HG02885 (cell line): ENCODE data around the gene SCARB2.

ENCODE experiments used
- ATAC-seq: cut with Tn5 transposase; IDR thresholded peaks from one replicate; pipeline ENCODE4 v1.9.1; 2021; ENCODE audit warnings: mild to moderate bottlenecking; ENCODE audit not compliant: unreplicated experiment, poor library complexity

SCARB2 gene

GRCh38 chr4:76200771-76201231 is 12.8 kb downstream of the SCARB2 start:
- ATAC-seq = no peak

GRCh38 chr4:76199664-76200211 is 13.9 kb downstream of the SCARB2 start:
- ATAC-seq = peak; percentile 86

DNA sequence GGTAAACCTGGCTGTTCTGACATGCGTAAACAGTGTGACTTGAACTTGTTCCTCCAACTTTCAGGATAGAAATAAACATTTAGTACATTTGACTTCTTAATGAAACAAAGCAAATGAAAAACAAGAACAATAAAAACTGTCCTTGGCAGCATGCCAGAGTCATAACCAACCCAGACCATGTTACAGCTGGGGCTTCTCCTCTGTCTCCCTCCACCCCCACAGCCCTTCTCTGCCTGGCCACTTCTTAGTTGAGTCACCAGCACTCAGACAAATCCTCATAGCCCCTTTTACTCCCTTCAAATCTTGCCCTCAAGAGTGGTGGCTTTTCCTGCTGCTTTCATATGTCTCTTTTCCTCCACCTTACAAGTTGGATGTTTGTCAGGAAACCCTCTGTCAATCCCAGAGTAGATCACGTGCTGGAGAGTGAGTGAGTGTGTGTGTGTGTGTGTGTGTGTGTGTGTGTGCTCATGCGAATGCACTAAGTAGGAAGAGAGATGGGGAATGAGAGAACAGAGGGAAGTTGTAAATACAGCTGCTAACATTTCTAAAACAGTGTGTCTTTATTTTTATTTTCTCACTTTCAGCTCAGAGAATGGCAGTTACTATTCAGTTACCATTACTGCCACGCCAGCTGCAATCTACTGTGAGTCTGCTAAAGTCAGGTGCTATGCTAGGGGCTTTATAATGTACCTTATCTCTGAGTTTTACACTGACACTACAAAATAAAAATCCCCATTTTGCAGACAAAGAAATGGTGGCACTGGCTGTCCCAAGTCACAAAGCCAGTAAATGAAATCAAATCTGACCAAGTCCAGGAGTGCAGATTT is 15.0 kb downstream of the SCARB2 start:
- peak; percentile 54 for ATAC-seq

- peak; percentile 34 for ATAC-seq
These were observed 15.6 kb downstream of the SCARB2 start for GRCh38 chr4:76197971-76198410.

DNA sequence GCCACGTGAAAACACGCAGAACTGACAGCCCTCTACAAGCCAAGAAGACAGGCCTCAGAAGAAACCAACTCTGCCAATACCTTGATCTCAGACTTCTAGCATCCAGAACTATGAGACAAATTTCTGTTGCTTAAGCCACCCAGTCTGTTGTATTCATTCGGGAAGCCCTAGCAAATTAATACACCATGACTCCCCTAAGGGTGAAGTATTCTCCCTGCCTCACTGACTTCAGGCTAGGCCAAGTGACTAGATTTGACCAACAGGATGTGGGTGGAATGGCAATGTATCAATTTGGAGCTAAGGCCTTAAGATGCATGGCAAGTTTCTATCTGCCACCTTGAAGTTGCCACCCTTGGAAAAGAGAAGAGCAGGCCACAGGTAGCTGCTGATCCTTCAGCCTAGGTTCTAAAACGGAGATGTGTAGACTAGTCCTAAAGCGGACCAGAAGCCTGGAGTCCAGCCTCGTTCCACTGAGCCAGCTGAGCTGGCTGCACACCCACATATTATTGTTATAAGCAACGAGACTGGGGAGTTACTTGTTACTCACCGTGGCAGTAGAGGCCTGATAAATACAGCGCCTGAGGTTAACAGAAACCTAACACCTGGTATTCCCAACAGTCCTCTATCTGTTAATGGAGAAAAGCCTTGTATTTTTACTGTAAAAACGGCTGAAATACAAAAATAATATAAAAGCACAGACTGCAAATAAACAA is 16.4 kb downstream of the SCARB2 start:
- ATAC-seq = no peak

DNA sequence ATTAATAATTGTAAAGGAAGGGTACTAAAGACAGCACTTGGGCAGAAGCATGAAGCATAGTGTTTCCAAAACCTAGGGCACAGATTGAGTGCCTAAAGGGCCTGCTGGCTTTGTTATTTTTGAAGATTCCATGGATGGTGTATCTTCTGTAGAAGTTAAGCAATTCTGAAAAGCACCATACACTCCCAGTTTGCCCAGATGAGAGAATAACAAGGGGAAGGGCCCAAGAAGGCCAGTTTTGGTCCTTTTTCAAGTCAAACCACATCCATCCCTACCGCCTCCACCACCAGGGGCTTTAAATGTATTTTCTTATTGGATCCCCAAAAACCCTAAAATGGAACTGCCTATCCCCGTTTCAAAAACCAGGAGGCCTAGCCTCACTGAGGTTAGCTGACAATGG is 17.2 kb downstream of the SCARB2 start:
- ATAC-seq = no peak

DNA sequence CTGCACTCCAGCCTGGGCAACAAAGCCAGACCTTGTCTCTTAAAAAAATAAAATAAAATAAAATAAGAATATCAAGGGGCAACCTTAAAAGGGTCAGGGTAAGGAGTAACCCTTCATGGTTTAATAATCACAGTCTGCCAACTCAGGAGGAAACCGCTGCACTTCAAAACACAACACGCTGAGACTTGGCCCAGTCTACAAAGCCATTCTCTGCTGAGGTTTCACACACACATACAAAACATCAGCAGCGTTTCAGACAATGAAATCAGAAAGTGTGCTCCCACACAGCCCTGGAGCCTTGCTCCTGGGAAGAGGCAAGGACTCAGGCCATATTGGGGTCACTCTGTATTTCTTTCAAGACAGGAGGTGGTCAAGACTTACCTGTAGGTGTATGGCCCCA is 18.3 kb downstream of the SCARB2 start:
- ATAC-seq = no peak

- no peak for ATAC-seq
These were observed 19.3 kb downstream of the SCARB2 start for GRCh38 chr4:76194325-76194724.

DNA sequence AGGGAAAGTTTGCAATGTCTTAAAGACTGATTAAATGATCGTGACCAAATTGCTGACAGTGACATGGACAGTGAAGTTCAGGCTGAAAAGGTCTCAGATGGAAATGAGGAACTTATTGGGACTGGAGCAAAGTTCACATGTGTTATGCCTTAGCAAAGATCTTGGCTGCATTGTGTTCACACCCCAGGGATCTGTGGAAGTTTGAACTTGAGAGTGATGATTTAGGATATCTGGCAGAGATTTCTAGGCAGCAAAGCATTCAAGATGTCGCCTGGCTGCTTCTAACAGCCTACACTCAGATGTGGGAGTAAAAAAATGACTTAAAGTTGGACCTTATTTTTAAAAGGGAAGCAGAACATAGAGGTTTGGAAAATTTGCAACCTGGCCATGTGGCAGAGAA is 21.4 kb downstream of the SCARB2 start:
- ATAC-seq = no peak

- ATAC-seq = no peak
These were observed 25.1 kb downstream of the SCARB2 start for GRCh38 chr4:76188557-76188956.

- no peak for ATAC-seq
These were observed 25.5 kb downstream of the SCARB2 start for GRCh38 chr4:76188149-76188548.

GRCh38 chr4:76187152-76187551 is 26.5 kb downstream of the SCARB2 start:
- ATAC-seq = no peak

DNA sequence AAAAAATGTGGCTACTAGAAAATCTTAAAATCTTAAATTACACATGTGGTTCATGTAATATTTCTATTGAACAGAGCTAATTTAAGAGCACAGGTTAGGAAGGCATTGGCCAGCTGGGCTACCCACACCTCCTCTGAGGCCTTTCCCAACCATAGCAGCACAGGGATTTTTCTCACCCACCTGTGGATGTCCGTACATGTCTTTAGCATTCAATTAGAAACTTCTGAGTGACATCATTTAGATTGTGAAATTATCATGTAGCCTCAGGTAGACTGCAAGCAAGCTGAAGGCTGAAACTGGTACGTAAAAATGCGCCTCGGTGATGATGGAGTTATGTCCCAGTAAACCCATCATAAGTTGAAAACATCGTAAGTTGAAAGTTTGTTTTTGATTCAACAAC is 31.2 kb downstream of the SCARB2 start:
- ATAC-seq = no peak

DNA sequence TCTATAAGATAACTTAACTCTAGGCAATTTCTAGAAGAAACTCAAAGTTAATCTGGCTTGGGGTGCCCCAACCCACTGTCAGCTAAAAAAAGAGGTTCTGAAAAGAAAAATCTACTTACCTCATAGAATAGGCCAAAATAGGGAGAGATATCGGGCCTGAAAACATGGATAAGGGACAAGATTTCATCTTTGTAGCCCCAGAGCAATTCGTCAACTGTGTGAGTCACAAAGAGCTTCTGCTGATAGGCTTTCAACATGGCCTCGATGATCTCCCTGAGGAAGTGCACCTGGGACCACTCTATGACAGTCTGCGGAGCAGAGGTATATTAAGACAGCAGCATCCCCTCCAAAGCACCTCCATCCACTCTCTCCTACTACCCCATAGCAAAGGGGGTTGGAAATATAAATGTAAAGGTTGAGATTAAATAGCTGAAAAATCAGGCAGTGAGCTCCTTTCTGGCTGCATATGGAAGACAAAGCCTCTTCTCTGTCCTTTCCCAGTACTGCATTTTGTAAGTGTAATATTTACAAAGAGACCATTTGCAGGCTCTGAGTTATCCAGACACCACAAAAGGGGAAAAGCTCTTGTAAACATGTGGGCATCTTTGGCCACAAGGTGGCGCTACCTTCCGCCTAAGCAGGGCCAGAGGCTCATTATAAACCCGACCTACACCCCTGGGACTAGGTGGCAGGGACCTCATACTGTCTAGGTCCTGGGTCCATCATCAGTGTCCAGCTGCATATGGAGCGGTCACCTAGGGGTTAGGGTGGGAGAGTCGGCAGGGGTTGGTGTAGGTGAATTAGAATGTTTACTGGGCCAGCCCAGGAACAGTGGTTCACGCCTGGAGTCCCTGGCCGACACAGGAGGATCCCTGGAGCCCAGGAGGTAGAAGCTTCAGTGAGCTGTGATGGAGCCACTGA is 34.0 kb downstream of the SCARB2 start:
- peak; percentile 96 for ATAC-seq

- ATAC-seq = no peak
These were observed 35.3 kb downstream of the SCARB2 start for GRCh38 chr4:76178296-76178695.

DNA sequence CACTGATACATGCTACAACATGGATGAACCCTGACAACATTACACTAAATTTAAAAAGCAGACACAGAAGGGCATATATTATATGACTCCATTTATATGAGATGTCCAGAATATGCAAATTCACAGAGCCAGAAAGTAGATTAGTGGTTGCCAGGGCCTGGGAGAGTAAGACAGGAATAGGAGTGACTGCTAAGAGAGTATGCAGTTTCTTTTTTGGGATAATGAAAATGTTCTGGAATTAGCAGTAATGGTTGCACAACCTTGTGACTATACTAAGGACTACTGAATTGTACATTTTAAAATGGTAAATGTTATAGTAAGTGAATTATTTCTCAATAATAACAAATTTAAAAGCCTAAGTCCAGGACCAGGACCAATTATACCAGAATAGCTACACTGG is 35.9 kb downstream of the SCARB2 start:
- ATAC-seq = no peak

- ATAC-seq = no peak
These were observed 38.3 kb downstream of the SCARB2 start for GRCh38 chr4:76175336-76175735.

GRCh38 chr4:76174216-76174615 is 39.4 kb downstream of the SCARB2 start:
- ATAC-seq = no peak

- ATAC-seq = no peak
These were observed 44.9 kb downstream of the SCARB2 start for GRCh38 chr4:76168688-76169087.

GRCh38 chr4:76166480-76166879 is 47.1 kb downstream of the SCARB2 start:
- ATAC-seq = no peak
